Endothelial cell of umbilical vein (primary cell): ENCODE measurements around the gene PLEKHG4B.
A peak's percentile ranks its signal among the peaks of the same experiment; 100 is the strongest.

Source experiments
- CTCF ChIP-seq, 2 donors: IDR thresholded peaks; 1 replicate in 1 of 2; 2 replicates in 1 of 2; pipeline ENCODE4 v1.5.1; 2011; ENCODE audit warnings: low read length in 2 of 2, mild to moderate bottlenecking in 2 of 2, moderate library complexity in 2 of 2, control low read depth in 1 of 2, inconsistent platforms in 1 of 2, low read depth in 1 of 2; ENCODE audit not compliant: insufficient read depth in 1 of 2; ENCODE audit errors: extremely low read depth in 1 of 2
- EZH2 ChIP-seq: IDR thresholded peaks from 2 replicates; pipeline ENCODE4 v1.6.1; 2012; ENCODE audit warnings: borderline replicate concordance, low read depth, mild to moderate bottlenecking, moderate library complexity, low read length, inconsistent platforms; ENCODE audit not compliant: severe bottlenecking
- JUN ChIP-seq: IDR thresholded peaks from 2 replicates; pipeline ENCODE4 v1.6.1; 2011; ENCODE audit warnings: borderline replicate concordance, low read depth; ENCODE audit not compliant: insufficient read length, insufficient read depth
- MAX ChIP-seq: IDR thresholded peaks from 2 replicates; pipeline ENCODE4 v1.6.1; 2011; ENCODE audit not compliant: insufficient read depth, insufficient read length
- POLR2A ChIP-seq: IDR thresholded peaks from 2 replicates; pipeline ENCODE4 v1.6.1; 2012; ENCODE audit warnings: low read depth, mild to moderate bottlenecking, control low read depth, low read length
- POLR2AphosphoS5 ChIP-seq: IDR thresholded peaks from 2 replicates; pipeline ENCODE4 v1.6.1; 2012; ENCODE audit warnings: low read depth, mild to moderate bottlenecking, control low read depth, low read length, moderate library complexity; ENCODE audit not compliant: insufficient read depth

- TF ChIP-seq CTCF (IDR thresholded peaks at IDR 0.05; ENCODE audit: extremely low read depth in 1 of 2, insufficient read depth in 1 of 2, low read depth in 1 of 2, low read length in 2 of 2) (peak in 1 of 2 donors; percentile 5), POLR2A (no peak), EZH2 (no peak), JUN (no peak), MAX (no peak), POLR2AphosphoS5 (no peak)
These were observed 49.7 kb upstream of the PLEKHG4B start for GRCh38 chr5:42250-42649.
